ENCODE measurements around the gene MPZL3.

DNA sequence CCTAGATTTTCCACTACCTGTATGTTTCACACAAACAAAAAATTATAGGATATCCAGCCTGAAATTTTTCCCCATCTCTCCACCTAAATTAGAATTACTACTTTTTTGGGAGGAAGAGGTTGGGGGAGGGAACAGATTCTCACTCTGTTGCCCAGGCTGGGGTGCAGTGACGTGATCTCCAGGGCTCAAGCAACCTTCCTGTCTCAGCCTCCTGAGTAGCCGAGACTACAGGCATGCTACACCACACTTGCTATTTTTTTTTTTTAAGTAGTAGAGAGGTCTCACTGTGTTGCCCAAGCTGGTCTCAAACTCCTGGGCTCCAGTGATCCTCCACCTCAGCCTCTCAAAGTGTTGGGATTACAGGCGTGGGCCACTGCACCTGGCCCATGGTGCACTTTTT lies 36.9 kb downstream of the MPZL3 start:
- TF ChIP-seq EZH2phosphoT487 (IDR thresholded peaks at IDR 0.05; ENCODE audit: unreplicated experiment), result no peak
- no peak for TF ChIP-seq CREB1 (CRISPR knock-in tag; IDR thresholded peaks at IDR 0.05; ENCODE audit: low read depth)
- TF ChIP-seq JUNB (IDR thresholded peaks at IDR 0.05; ENCODE audit: unreplicated experiment), result no peak

Measured in GM23338 (cell line).